ENCODE data around the gene TMEM183A.

DNA sequence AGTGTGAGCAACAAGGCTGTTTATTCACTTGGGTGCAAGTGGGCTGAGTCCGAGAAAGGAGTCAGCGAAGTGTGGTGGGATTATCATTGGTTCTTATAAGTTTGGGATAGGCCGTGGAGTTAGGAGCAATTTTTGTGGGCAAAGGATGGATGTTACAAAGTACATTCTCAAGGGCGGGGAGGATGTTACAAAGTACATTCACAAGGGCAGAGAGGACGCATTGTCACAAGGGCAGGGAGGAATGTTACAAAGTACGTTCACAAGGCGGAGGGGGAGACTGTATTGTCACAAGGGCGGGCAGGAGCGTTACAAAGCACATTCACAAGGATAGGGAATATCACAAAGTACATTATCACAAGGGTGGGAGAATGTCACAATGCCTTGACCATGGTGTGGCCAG lies 5.2 kb upstream of the TMEM183A start:
- TF ChIP-seq CTCF (IDR thresholded peaks at IDR 0.05): no peak
- TF ChIP-seq POLR2A (IDR thresholded peaks at IDR 0.05): no peak
